ENCODE results near the gene MYRFL.

DNA sequence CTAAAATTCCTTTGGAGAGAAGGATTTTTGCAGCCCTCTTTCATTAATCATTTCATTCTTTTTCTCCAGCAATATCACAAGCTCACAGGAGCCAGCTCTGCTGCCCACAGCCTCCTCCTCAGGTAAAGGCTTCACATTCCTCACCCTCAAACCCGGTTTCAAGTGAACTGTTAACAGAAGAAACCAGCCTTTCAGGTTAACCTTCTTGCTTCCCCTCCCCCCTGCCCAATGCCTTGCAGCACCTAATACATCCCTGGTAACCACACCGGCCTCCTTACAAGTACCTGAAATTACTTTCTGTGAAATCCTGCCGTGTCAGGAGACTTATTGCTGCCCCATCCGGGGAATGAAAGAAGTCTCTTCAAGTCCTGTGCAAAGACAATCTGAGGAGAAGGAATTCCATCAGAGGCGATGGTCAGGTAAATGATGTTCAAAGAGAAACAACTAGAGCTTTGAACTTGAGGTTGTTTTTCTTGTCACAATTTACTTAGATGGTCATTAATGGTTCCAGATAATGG is 111.2 kb downstream of the MYRFL start:
- TF ChIP-seq, protein P1, sequence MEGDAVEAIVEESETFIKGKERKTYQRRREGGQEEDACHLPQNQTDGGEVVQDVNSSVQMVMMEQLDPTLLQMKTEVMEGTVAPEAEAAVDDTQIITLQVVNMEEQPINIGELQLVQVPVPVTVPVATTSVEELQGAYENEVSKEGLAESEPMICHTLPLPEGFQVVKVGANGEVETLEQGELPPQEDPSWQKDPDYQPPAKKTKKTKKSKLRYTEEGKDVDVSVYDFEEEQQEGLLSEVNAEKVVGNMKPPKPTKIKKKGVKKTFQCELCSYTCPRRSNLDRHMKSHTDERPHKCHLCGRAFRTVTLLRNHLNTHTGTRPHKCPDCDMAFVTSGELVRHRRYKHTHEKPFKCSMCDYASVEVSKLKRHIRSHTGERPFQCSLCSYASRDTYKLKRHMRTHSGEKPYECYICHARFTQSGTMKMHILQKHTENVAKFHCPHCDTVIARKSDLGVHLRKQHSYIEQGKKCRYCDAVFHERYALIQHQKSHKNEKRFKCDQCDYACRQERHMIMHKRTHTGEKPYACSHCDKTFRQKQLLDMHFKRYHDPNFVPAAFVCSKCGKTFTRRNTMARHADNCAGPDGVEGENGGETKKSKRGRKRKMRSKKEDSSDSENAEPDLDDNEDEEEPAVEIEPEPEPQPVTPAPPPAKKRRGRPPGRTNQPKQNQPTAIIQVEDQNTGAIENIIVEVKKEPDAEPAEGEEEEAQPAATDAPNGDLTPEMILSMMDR (IDR thresholded peaks at IDR 0.05), result no peak
- TF ChIP-seq POLR2A (IDR thresholded peaks at IDR 0.05), result no peak

All from upper lobe of left lung (tissue), 4 donors.